GM12873 (cell line): ENCODE measurements around the gene RNF145.

Experiments used
- TF ChIP-seq, protein P1 (sequence below): IDR thresholded peaks from 2 replicates; pipeline ENCODE4 v1.5.1; 2012; ENCODE audit warnings: low read depth, mild to moderate bottlenecking, moderate library complexity, low read length, control low read depth; ENCODE audit not compliant: insufficient read depth; ENCODE audit errors: missing control alignments

The RNF145 gene

DNA sequence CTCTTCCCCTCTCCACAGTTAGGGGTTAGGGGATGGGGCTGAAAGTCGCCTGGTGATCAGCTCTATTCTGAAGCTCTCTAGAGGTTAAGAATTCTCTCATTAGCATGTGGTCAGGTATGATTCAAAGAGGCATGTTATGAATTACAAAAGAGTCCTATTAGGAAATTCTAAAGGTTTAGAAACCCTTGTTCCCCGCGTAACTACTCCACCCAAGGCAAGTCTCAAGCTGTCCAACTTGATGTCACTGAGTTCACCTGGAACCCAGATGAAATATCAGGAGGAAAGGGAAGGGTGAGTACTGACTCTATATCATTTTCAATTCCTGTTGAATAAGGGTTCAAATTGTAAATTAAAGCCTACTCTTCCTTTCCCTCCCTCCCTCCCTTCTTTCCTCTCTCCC is 18.1 kb upstream of the RNF145 start:
- TF ChIP-seq, protein P1, sequence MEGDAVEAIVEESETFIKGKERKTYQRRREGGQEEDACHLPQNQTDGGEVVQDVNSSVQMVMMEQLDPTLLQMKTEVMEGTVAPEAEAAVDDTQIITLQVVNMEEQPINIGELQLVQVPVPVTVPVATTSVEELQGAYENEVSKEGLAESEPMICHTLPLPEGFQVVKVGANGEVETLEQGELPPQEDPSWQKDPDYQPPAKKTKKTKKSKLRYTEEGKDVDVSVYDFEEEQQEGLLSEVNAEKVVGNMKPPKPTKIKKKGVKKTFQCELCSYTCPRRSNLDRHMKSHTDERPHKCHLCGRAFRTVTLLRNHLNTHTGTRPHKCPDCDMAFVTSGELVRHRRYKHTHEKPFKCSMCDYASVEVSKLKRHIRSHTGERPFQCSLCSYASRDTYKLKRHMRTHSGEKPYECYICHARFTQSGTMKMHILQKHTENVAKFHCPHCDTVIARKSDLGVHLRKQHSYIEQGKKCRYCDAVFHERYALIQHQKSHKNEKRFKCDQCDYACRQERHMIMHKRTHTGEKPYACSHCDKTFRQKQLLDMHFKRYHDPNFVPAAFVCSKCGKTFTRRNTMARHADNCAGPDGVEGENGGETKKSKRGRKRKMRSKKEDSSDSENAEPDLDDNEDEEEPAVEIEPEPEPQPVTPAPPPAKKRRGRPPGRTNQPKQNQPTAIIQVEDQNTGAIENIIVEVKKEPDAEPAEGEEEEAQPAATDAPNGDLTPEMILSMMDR = no peak

DNA sequence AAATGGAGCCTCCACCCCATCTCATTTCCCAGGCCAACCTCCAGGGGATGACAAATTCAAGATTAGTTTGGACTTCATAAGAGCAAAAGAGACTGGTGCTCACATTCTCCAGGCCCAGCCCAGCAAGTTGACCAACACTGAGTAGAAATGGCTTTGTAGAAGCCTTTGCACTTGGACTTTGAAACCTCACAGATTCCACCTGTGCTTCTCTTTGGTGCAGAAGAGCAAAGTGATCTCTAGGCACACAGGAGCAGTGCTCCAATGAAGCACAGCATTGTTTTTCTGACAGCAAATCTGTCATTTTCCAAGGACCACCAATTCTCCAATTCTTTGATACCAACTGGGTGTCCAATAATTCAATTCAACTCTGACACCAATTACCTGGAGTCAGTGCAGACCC is 17.1 kb upstream of the RNF145 start:
- TF ChIP-seq, protein P1 = no peak

DNA sequence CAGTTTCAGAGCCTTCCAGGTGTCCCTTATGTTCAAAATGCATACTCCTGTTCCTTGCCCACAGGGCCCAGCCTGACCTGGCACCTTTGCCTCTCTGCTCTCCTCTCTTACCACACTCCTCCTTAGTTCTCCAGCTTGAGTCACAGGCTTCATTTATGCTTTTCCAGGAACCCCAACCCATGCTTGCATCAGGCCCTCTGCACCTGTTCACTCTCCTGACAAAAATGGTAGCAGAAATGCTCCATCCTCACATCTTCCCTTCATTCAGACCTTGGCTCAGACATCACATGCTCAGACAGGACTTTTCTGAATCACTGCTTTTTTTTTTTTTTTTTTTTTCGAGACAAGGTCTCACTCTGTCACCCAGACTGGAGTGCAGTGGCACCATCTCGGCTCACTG is 15.1 kb upstream of the RNF145 start:
- TF ChIP-seq, protein P1 = no peak

DNA sequence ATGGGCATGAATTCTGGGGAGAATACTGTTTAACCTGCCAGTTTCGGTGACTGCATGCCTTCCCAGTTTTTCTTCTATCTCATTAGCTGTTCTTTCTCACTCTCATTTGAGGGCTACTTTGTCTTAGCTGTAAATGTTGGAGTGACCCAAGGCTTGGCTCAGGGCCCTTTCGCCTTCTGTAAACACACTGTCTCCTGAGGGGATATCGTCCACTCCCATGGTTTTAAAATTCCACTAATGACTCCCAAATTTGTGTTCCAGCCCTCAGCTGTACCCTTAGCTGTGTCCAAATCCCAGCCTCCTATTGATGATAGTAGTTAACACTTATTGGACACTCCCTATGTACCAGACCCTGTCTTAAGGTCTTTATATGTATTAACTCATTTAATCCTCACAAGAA is 14.1 kb upstream of the RNF145 start:
- TF ChIP-seq, protein P1 = no peak

DNA sequence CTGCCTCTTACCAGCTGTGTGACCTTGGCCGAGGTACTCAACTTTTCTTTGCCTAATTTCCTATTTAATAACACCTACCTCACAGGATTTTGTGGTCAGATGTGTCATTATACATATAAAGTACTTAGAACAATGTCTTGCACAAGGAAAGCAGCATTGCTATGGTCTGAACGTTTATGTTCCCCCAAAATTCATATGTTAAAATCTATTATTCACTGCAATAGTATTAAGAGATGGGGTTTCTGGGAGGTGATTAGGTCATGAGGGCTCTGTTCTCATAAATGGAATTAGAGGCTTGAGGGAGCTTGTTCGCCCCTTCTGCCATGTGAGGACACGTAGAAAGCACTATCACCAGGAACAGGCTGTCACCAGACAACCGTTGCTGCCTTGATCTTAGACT is 10.9 kb upstream of the RNF145 start:
- TF ChIP-seq, protein P1 = no peak

DNA sequence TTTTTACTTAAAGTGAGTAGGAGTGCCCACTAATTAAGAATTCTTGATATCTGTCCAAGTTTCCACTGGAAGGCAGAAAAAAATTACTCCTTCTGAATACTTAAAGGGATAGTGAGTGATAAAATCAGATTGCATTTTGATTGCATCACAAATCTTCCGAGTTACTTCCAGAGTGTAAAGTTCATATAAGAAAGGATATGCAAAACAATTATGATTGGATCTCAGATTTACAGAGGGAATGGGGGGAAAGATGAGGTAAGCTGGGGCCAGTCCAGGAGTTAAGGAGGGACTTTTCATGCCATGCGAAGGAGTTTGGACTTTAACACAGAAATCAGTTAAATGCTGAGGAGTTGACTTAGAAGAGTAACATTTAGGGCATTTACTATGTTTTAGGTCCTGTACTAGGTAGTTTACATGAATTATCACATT is 9.3 kb upstream of the RNF145 start:
- TF ChIP-seq, protein P1 = no peak

DNA sequence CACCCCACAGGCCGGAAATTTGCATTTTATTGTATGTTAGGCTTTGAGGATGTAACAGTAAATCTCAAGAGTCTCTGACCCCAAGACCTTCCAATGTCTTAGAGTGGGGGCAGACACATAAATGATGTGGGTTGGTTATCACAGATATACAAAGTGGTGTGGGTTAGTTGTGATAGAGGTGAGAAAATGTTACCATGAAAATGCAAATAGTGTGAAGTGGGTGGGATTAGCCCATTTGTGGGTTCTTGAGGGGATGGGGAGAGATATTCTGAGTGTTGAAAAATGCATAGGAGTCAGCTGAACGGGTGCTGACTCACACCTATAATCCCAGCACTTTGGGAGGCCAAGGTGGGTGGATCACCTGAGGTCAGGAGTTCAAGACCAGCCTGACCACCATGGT is 7.9 kb upstream of the RNF145 start:
- TF ChIP-seq, protein P1 = no peak
